ENCODE results near the gene DOCK11.

The DOCK11 gene

DNA sequence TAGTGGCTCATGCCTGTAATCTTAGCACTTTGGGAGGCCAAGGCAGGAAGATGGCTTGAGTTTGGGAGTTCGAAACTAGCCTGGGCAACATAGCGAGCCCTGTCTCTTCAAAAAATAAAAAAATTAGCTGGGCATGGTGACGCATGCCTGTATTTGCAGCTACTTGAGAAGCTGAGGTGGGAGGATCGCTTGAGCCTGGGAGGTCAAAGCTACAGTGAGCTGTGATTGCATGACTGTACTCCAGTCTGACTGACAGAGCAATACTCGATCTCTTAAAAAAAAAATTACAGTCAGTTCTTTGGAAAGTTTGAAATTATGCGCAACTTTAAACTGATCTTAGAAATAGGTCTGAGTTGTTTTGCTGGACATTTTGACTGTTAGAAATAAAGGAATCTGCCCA lies 55.8 kb downstream of the DOCK11 start:
- no peaks in the 10 kb centered on the region for H3K36me3 ChIP-seq (ENCODE audit: insufficient read depth, low read length)
- no peak for DNase-seq (ENCODE audit: low read depth, low spot score)
- H3K27ac ChIP-seq: no peak overlapping the region
- no peaks in the 10 kb centered on the region for H3K9me3 ChIP-seq (ENCODE audit: low read depth, low read length)
- no peak for TF ChIP-seq POLR2AphosphoS5 (IDR thresholded peaks at IDR 0.05; ENCODE audit: borderline replicate concordance, low read depth, low read length)
- no peak for TF ChIP-seq FOXP2 (optimal IDR thresholded peaks at IDR 0.05; ENCODE audit: control extremely low read depth, extremely low read length, insufficient read depth)
- no peak for TF ChIP-seq EZH2 (IDR thresholded peaks at IDR 0.05)
- H3K4me3 ChIP-seq: no peak overlapping the region
- H3K9ac ChIP-seq (ENCODE audit: insufficient read length): no peak overlapping the region

DNA sequence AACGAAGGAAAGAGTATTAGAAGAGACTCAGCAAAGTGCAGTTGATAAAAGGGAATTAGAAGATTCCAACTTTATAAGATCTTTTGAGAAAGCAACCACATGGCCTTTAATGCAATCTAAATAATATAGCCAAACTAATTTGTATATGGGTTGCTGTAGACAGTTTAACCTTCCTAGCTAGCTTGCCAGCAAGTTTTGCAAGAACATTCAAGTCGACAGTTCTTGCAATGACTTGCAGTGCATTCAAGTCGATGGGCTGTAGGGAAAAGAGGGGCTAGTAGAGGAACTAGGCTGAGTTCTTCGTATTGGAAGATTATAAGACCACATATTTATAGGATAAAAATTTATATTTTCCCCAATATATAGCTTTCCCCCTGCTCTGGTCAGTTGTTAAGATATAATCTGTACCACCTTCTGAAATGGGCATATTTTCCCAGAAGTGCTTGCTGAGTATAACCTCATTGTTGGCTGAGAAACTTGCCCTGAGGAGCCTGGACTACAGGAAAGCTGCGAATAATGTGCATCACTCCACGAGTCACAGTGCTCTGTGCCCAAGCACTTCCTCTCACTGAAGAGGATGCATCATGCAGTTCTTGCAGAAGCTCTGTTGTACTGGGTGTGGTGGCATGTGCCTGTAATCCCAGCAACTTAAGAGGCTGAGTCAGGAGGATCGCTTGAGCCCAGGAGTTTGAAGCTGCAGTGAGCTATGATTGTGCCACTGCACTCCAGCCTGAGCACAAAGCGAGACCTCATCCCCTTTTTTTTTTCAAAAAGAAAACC lies 56.7 kb downstream of the DOCK11 start:
- H3K27ac ChIP-seq: no peak overlapping the region
- H3K9ac ChIP-seq (ENCODE audit: insufficient read length): no peak overlapping the region
- no peak for TF ChIP-seq FOXP2 (optimal IDR thresholded peaks at IDR 0.05; ENCODE audit: control extremely low read depth, extremely low read length, insufficient read depth)
- no peak for TF ChIP-seq POLR2AphosphoS5 (IDR thresholded peaks at IDR 0.05; ENCODE audit: borderline replicate concordance, low read depth, low read length)
- no peak for TF ChIP-seq EZH2 (IDR thresholded peaks at IDR 0.05)
- no peaks in the 10 kb centered on the region for H3K9me3 ChIP-seq (ENCODE audit: low read depth, low read length)
- no peaks in the 10 kb centered on the region for H3K36me3 ChIP-seq (ENCODE audit: insufficient read depth, low read length)
- no peak overlapping the region for H3K4me3 ChIP-seq
- no peak for DNase-seq (ENCODE audit: low read depth, low spot score)

- Histone ChIP-seq H3K36me3 (ENCODE audit: insufficient read depth, low read length) (no peaks in the 10 kb centered on the region), H3K9ac (ENCODE audit: insufficient read length) (no peak overlapping the region), H3K27ac (no peak overlapping the region), H3K4me3 (no peak overlapping the region), H3K9me3 (ENCODE audit: low read depth, low read length) (no peaks in the 10 kb centered on the region)
- TF ChIP-seq EZH2 (IDR thresholded peaks at IDR 0.05) (no peak), POLR2AphosphoS5 (IDR thresholded peaks at IDR 0.05; ENCODE audit: borderline replicate concordance, low read depth, low read length) (no peak), FOXP2 (optimal IDR thresholded peaks at IDR 0.05; ENCODE audit: control extremely low read depth, extremely low read length, insufficient read depth) (no peak)
- no peak for DNase-seq (ENCODE audit: low read depth, low spot score)
Measured at GRCh38 chrX:118553042-118553710, 57.6 kb downstream of the DOCK11 start.

GRCh38 chrX:118554511-118554910 lies 58.9 kb downstream of the DOCK11 start:
- no peak overlapping the region for H3K27ac ChIP-seq
- no peak overlapping the region for H3K4me3 ChIP-seq
- H3K9me3 ChIP-seq (ENCODE audit: low read depth, low read length): no peaks in the 10 kb centered on the region
- TF ChIP-seq POLR2AphosphoS5 (IDR thresholded peaks at IDR 0.05; ENCODE audit: borderline replicate concordance, low read depth, low read length): no peak
- TF ChIP-seq FOXP2 (optimal IDR thresholded peaks at IDR 0.05; ENCODE audit: control extremely low read depth, extremely low read length, insufficient read depth): no peak
- no peak for TF ChIP-seq EZH2 (IDR thresholded peaks at IDR 0.05)
- no peak for DNase-seq (ENCODE audit: low read depth, low spot score)
- H3K36me3 ChIP-seq (ENCODE audit: insufficient read depth, low read length): no peaks in the 10 kb centered on the region
- H3K9ac ChIP-seq (ENCODE audit: insufficient read length): no peak overlapping the region

GRCh38 chrX:118558926-118559325 lies 63.3 kb downstream of the DOCK11 start:
- H3K9ac ChIP-seq (ENCODE audit: insufficient read length): no peak overlapping the region
- H3K27ac ChIP-seq: no peak overlapping the region
- no peaks in the 10 kb centered on the region for H3K9me3 ChIP-seq (ENCODE audit: low read depth, low read length)
- TF ChIP-seq POLR2AphosphoS5 (IDR thresholded peaks at IDR 0.05; ENCODE audit: borderline replicate concordance, low read depth, low read length): no peak
- H3K36me3 ChIP-seq (ENCODE audit: insufficient read depth, low read length): no peaks in the 10 kb centered on the region
- DNase-seq (ENCODE audit: low read depth, low spot score): no peak
- no peak overlapping the region for H3K4me3 ChIP-seq

- Histone ChIP-seq H3K9ac (ENCODE audit: insufficient read length) (no peak overlapping the region), H3K9me3 (ENCODE audit: low read depth, low read length) (no peaks in the 10 kb centered on the region), H3K36me3 (ENCODE audit: insufficient read depth, low read length) (no peaks in the 10 kb centered on the region), H3K27ac (no peak overlapping the region), H3K4me3 (no peak overlapping the region)
- DNase-seq (ENCODE audit: low read depth, low spot score): no peak
- no peak for TF ChIP-seq FOXP2 (optimal IDR thresholded peaks at IDR 0.05; ENCODE audit: control extremely low read depth, extremely low read length, insufficient read depth)
- TF ChIP-seq EZH2 (IDR thresholded peaks at IDR 0.05): no peak
- no peak for TF ChIP-seq POLR2AphosphoS5 (IDR thresholded peaks at IDR 0.05; ENCODE audit: borderline replicate concordance, low read depth, low read length)
Measured at GRCh38 chrX:118560489-118560888, 64.9 kb downstream of the DOCK11 start.

DNA sequence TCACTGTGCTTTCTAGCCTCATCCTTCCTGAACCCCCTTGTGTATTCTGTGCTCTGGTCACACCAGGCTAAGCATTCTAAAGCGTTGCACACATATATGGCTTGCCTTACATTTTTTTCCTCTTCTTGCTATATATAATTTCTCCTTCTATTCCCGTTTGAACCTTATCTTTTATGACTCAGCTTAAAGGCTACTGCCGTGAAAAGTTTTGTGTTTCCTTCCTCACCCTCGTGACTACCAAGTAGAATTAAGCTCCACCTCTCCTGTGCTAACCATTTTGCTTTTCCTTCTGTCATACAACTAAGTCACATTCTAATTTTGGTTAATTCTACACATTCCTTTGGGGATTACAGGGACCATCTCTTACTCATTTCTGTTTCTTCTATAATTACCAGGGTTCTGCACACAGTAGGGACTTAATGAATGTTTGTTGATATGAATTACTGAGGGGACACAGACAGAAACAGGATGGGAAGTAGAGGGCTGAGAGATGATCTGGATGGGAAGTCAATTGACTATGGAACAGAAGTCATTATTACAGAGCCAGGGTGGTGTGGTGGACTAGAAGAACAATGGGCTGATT lies 67.1 kb downstream of the DOCK11 start:
- Histone ChIP-seq H3K27ac (no peak overlapping the region), H3K36me3 (ENCODE audit: insufficient read depth, low read length) (no peaks in the 10 kb centered on the region), H3K9me3 (ENCODE audit: low read depth, low read length) (no peaks in the 10 kb centered on the region), H3K4me3 (no peak overlapping the region), H3K9ac (ENCODE audit: insufficient read length) (no peak overlapping the region)
- DNase-seq (ENCODE audit: low read depth, low spot score): no peak
- TF ChIP-seq EZH2 (IDR thresholded peaks at IDR 0.05) (no peak), POLR2AphosphoS5 (IDR thresholded peaks at IDR 0.05; ENCODE audit: borderline replicate concordance, low read depth, low read length) (no peak), FOXP2 (optimal IDR thresholded peaks at IDR 0.05; ENCODE audit: control extremely low read depth, extremely low read length, insufficient read depth) (no peak)

GRCh38 chrX:118564498-118564897 lies 68.9 kb downstream of the DOCK11 start:
- no peaks in the 10 kb centered on the region for H3K36me3 ChIP-seq (ENCODE audit: insufficient read depth, low read length)
- TF ChIP-seq EZH2 (IDR thresholded peaks at IDR 0.05) (no peak), POLR2AphosphoS5 (IDR thresholded peaks at IDR 0.05; ENCODE audit: borderline replicate concordance, low read depth, low read length) (no peak), FOXP2 (optimal IDR thresholded peaks at IDR 0.05; ENCODE audit: control extremely low read depth, extremely low read length, insufficient read depth) (no peak)
- no peaks in the 10 kb centered on the region for H3K9me3 ChIP-seq (ENCODE audit: low read depth, low read length)
- no peak overlapping the region for H3K27ac ChIP-seq
- no peak overlapping the region for H3K4me3 ChIP-seq
- no peak for DNase-seq (ENCODE audit: low read depth, low spot score)
- H3K9ac ChIP-seq (ENCODE audit: insufficient read length): no peak overlapping the region
